HG03571 (cell line): ENCODE measurements around the gene RTN3.

ENCODE experiments used
- ATAC-seq: cut with Tn5 transposase; IDR thresholded peaks from one replicate; pipeline ENCODE4 v1.9.1; 2021; ENCODE audit not compliant: unreplicated experiment

Gene RTN3

GRCh38 chr11:63737718-63738117, 56.4 kb downstream of the RTN3 start:
- ATAC-seq, result no peak

- no peak for ATAC-seq
Observed at GRCh38 chr11:63738720-63739360, 57.5 kb downstream of the RTN3 start.

GRCh38 chr11:63745304-63746170, 64.2 kb downstream of the RTN3 start:
- no peak for ATAC-seq

- ATAC-seq, result no peak
Observed at GRCh38 chr11:63747011-63747410, 65.7 kb downstream of the RTN3 start.

GRCh38 chr11:63749624-63750023, 68.3 kb downstream of the RTN3 start:
- ATAC-seq, result no peak

- ATAC-seq, result no peak
Observed at GRCh38 chr11:63756919-63757761, 75.8 kb downstream of the RTN3 start.

- no peak for ATAC-seq
Observed at GRCh38 chr11:63760487-63761079, 79.3 kb downstream of the RTN3 start.

GRCh38 chr11:63761188-63761587, 79.9 kb downstream of the RTN3 start:
- no peak for ATAC-seq

- ATAC-seq, result no peak
Observed at GRCh38 chr11:63761931-63762653, 80.8 kb downstream of the RTN3 start.

GRCh38 chr11:63762654-63763495, 81.6 kb downstream of the RTN3 start:
- ATAC-seq, result no peak

GRCh38 chr11:63763496-63764339, 82.4 kb downstream of the RTN3 start:
- no peak for ATAC-seq

GRCh38 chr11:63764340-63764678, 83.0 kb downstream of the RTN3 start:
- ATAC-seq, result no peak

- ATAC-seq, result no peak
Observed at GRCh38 chr11:63764679-63765647, 83.7 kb downstream of the RTN3 start.

- ATAC-seq, result no peak
Observed at GRCh38 chr11:63765688-63766241, 84.5 kb downstream of the RTN3 start.

- no peak for ATAC-seq
Observed at GRCh38 chr11:63766531-63767235, 85.4 kb downstream of the RTN3 start.

GRCh38 chr11:63767267-63767564, 85.9 kb downstream of the RTN3 start:
- ATAC-seq, result no peak
